Neural progenitor cell (in vitro differentiated cells): ENCODE measurements around the gene PAXX.

Experiments used
- CTCF ChIP-seq: fragments of 200-600 bp; sonication (generic); IDR thresholded peaks from 2 replicates; pipeline ENCODE4 v1.5.1; 2017; ENCODE audit warnings: antibody characterized with exemption, mild to moderate bottlenecking
- EZH2 ChIP-seq: fragments of 200-600 bp; sonication (generic); IDR thresholded peaks from 2 replicates; pipeline ENCODE4 v1.6.1; 2017; ENCODE audit warnings: antibody characterized with exemption, mild to moderate bottlenecking, moderate library complexity
- EZH2phosphoT487 ChIP-seq: fragments of 200-600 bp; sonication (generic); IDR thresholded peaks from 2 replicates; pipeline ENCODE4 v1.6.1; 2017; ENCODE audit warnings: antibody characterized with exemption

- no peak for TF ChIP-seq CTCF
- TF ChIP-seq EZH2 = no peak
- TF ChIP-seq EZH2phosphoT487 = no peak
These were observed 5.6 kb downstream of the PAXX start for GRCh38 chr9:136997830-136998234.
